ENCODE results near the gene TCERG1L.

- TF ChIP-seq CTCF (IDR thresholded peaks at IDR 0.05): no peak
- TF ChIP-seq POLR2A (IDR thresholded peaks at IDR 0.05): no peak
Measured at GRCh38 chr10:131145756-131146155, 165.8 kb downstream of the TCERG1L start.
